Endothelial cell of umbilical vein (primary cell): ENCODE results near the gene C1orf210. TPM values are rescaled to one million over a fixed set of nuclear protein-coding genes. Genes with fewer than 3 reads are reported as not detected.

ENCODE experiments used
- BruUV-seq: library from RNA; stranded (reverse); fragments of 400-500 nt; replicated peaks from 2 replicates; lab custom pipeline; 2021; lab: Mats Ljungman, UMichigan
- CTCF ChIA-PET: fragments of 300-600, 350-600 bp; sonication (Branson Sonifier 250); formaldehyde crosslinking; loops from one replicate; lab custom pipeline; 2021; ENCODE audit warnings: antibody characterized with exemption, inconsistent platforms; lab: Charles Lee
- POLR2A ChIA-PET: fragments of 300-600, 350-600 bp; sonication (Branson Sonifier 250); formaldehyde crosslinking; loops from one replicate; lab custom pipeline; 2021; ENCODE audit warnings: antibody characterized with exemption, inconsistent platforms; lab: Charles Lee
- DNase-seq: peaks from one replicate; pipeline ENCODE4 v3.0.0-alpha.2; 2011; ENCODE audit warnings: low read depth, low spot score
- FAIRE-seq: peaks from 2 replicates; lab custom pipeline; 2011; peaks lifted over from hg19 to GRCh38; lab: Jason Lieb, UNC
- H2AFZ ChIP-seq: 2 replicates; pipeline ENCODE4 v1.6.0; 2012; ENCODE audit warnings: low read depth, low read length, control low read depth, inconsistent platforms
- H3K27ac ChIP-seq: 2 replicates; pipeline ENCODE4 v1.5.1; 2011; ENCODE audit warnings: low read depth, mild to moderate bottlenecking, control low read depth, low read length, moderate library complexity; ENCODE audit not compliant: insufficient read depth
- H3K27me3 ChIP-seq, 2 experiments: 2 replicates each; pipeline versions ENCODE4 v1.6.0 to v1.6.1; 2011; ENCODE audit warnings: low read length in 2 of 2, mixed read lengths in 1 of 2; ENCODE audit not compliant: control insufficient read depth in 2 of 2, insufficient read depth in 2 of 2
- H3K36me3 ChIP-seq, 2 experiments: 2 replicates in 1 of 2; 3 replicates in 1 of 2; pipeline ENCODE4 v1.5.1; 2011; ENCODE audit warnings: low read length in 2 of 2, mild to moderate bottlenecking in 1 of 2, moderate library complexity in 1 of 2; ENCODE audit not compliant: control insufficient read depth in 2 of 2, insufficient read depth in 2 of 2; ENCODE audit errors: extremely low read depth in 1 of 2
- H3K4me1 ChIP-seq: 3 replicates; pipeline ENCODE4 v1.5.1; 2011; ENCODE audit warnings: mild to moderate bottlenecking, low read length; ENCODE audit not compliant: control insufficient read depth, insufficient read depth; ENCODE audit errors: extremely low read depth
- H3K4me2 ChIP-seq: 2 replicates; pipeline ENCODE4 v1.6.1; 2011; ENCODE audit warnings: low read length, control low read depth, mixed read lengths; ENCODE audit not compliant: insufficient read depth
- H3K4me3 ChIP-seq, 3 experiments: fragments of 200-600 bp in 1 of 3; sonication (generic), shearing (Covaris generic) in 1 of 3; replicated peaks in 1 of 3; 2 replicates each; pipeline ENCODE4 v1.5.1; 2011 to 2016; ENCODE audit warnings: control low read depth in 3 of 3, low read length in 3 of 3, mild to moderate bottlenecking in 2 of 3, inconsistent platforms in 1 of 3, low read depth in 1 of 3, moderate library complexity in 1 of 3; ENCODE audit not compliant: insufficient read depth in 1 of 3
- H3K79me2 ChIP-seq: 2 replicates; pipeline ENCODE4 v1.6.0; 2012; ENCODE audit warnings: low read length, inconsistent platforms; ENCODE audit not compliant: control insufficient read depth, insufficient read depth
- H3K9ac ChIP-seq: replicated peaks from 2 replicates; pipeline ENCODE3; 2011; ENCODE audit warnings: low read length, control low read depth; ENCODE audit not compliant: insufficient read depth; ENCODE audit errors: extremely low read depth
- H3K9me1 ChIP-seq: replicated peaks from 3 replicates; pipeline ENCODE4 v1.6.0; 2011; ENCODE audit warnings: mild to moderate bottlenecking, low read length; ENCODE audit not compliant: control insufficient read depth, insufficient read depth; ENCODE audit errors: extremely low read depth
- H3K9me3 ChIP-seq: replicated peaks from 2 replicates; pipeline ENCODE4 v1.5.1; 2012; ENCODE audit warnings: low read length, inconsistent platforms; ENCODE audit not compliant: control insufficient read depth, insufficient read depth
- H4K20me1 ChIP-seq: replicated peaks from 2 replicates; pipeline ENCODE3; 2011; ENCODE audit warnings: mild to moderate bottlenecking, low read length; ENCODE audit not compliant: control insufficient read depth, insufficient read depth; ENCODE audit errors: extremely low read depth
- EZH2 ChIP-seq: IDR thresholded peaks from 2 replicates; pipeline ENCODE4 v1.6.1; 2012; ENCODE audit warnings: borderline replicate concordance, low read depth, mild to moderate bottlenecking, moderate library complexity, low read length, inconsistent platforms; ENCODE audit not compliant: severe bottlenecking
- FOS ChIP-seq: IDR thresholded peaks from 2 replicates; pipeline ENCODE4 v1.6.1; 2011; ENCODE audit warnings: mild to moderate bottlenecking, low read length, moderate library complexity, borderline replicate concordance; ENCODE audit not compliant: insufficient read depth
- GATA2 ChIP-seq: IDR thresholded peaks from 2 replicates; pipeline ENCODE4 v1.7.0; 2011; ENCODE audit warnings: low read depth, mild to moderate bottlenecking, moderate library complexity, mixed read lengths, low read length; ENCODE audit not compliant: insufficient read length, insufficient read depth
- JUN ChIP-seq: IDR thresholded peaks from 2 replicates; pipeline ENCODE4 v1.6.1; 2011; ENCODE audit warnings: borderline replicate concordance, low read depth; ENCODE audit not compliant: insufficient read length, insufficient read depth
- MYC ChIP-seq: IDR thresholded peaks from one replicate; pipeline ENCODE4 v1.6.1; 2011; ENCODE audit warnings: mild to moderate bottlenecking, low read depth, low read length
- POLR2A ChIP-seq: IDR thresholded peaks from 2 replicates; pipeline ENCODE4 v1.6.1; 2012; ENCODE audit warnings: low read depth, mild to moderate bottlenecking, control low read depth, low read length
- POLR2AphosphoS5 ChIP-seq: IDR thresholded peaks from 2 replicates; pipeline ENCODE4 v1.6.1; 2012; ENCODE audit warnings: low read depth, mild to moderate bottlenecking, control low read depth, low read length, moderate library complexity; ENCODE audit not compliant: insufficient read depth
- dilution Hi-C: fragments of 300-500 bp; cut with MboI; formaldehyde crosslinking; loops from one replicate; pipeline ENCODE4 v1.15.0; 2019; ENCODE audit warnings: low sequenced_read_pairs; ENCODE audit not compliant: extremely low pct_ligation_motif_present
- intact Hi-C: fragments of 100-400 bp; cut with micrococcal nuclease; formaldehyde crosslinking; loops from one replicate; pipeline ENCODE4 v1.10.0; 2022
- polyA plus RNA-seq, 4 experiments: library from polyadenylated mRNA; depleted of rRNA in 3 of 4; stranded (reverse) in 3 of 4; unstranded in 1 of 4; fragments of >200 nt; gene quantifications; 2 replicates each; pipeline versions ENCODE4 v1.2.1 to v1.2.3, GENCODE V29; 2011 to 2012; ENCODE audit warnings: missing spikeins in 1 of 4
- total RNA-seq: library from RNA; stranded (reverse); gene quantifications from 2 replicates; pipeline ENCODE4 v1.2.3, GENCODE V29; 2021
- TF ChIP-seq, protein P1 (sequence below), 2 donors: IDR thresholded peaks; 1 replicate in 1 of 2; 2 replicates in 1 of 2; pipeline ENCODE4 v1.5.1; 2011; ENCODE audit warnings: low read length in 2 of 2, mild to moderate bottlenecking in 2 of 2, moderate library complexity in 2 of 2, control low read depth in 1 of 2, inconsistent platforms in 1 of 2, low read depth in 1 of 2; ENCODE audit not compliant: insufficient read depth in 1 of 2; ENCODE audit errors: extremely low read depth in 1 of 2
- TF ChIP-seq, protein P2 (sequence below): IDR thresholded peaks from 2 replicates; pipeline ENCODE4 v1.6.1; 2011; ENCODE audit not compliant: insufficient read depth, insufficient read length

The C1orf210 gene
- total and polyA plus RNA-seq, 2 donors (not counting 3 experiments of a cell fraction or from before 2014, with no cell fraction given) = not detected

DNA sequence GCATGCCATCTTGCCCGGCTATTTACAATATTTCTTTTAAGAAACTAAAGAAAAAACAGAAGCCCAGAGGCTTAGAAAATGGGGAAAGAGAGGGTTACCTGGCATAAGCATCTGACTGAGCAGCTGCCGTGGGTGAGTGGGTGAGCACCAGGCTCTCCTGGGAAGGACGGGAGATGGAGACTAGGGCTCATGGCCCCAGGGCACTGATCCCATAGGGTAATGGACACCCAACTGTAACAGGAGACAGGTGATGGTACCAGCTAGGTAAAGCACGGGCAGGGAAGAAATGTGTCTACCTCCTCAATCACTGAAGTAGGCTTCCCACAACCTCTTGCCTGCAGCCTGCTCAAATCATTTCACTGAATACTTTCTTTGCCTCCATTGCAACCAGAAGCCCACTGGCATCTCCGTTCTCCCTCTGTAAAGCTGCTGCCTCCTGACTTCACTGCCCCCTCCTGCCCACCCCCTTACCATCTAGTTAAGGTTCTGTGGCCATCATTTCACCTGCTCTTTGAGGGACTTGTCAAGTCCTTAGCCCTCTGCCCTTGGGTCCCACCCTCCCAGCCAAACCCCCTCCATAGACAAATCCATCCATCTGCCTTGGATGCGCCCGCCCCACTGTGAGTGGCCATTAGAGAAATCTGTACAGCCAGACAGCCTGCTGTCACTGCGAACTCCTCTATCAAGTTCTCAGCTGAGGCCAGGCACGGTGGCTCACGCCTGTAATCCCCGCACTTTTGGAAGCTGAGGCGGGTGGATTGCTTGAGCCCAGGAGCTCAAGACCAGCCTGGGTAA is 9.4 kb downstream of the C1orf210 start:
- no peak overlapping the region for H2AFZ ChIP-seq
- CTCF ChIA-PET = interaction anchor here (1.6 kb wide), 1 partner anchor 32 kb away, joined by 5 read pairs; no protein-coding TSS in a partner anchor
- H3K9ac ChIP-seq = no peak overlapping the region
- intact Hi-C loops (no loop called here), dilution Hi-C loops (no loop called here)
- peaks cover 3% of the 10 kb centered on the region for H3K4me1 ChIP-seq
- H3K9me3 ChIP-seq = no peaks in the 10 kb centered on the region
- H4K20me1 ChIP-seq = no peaks in the 10 kb centered on the region
- no peaks in the 10 kb centered on the region for H3K27me3 ChIP-seq
- H3K79me2 ChIP-seq = no peaks in the 10 kb centered on the region
- H3K9me1 ChIP-seq = no peaks in the 10 kb centered on the region
- H3K27ac ChIP-seq = no peak overlapping the region
- no peak overlapping the region for H3K4me2 ChIP-seq
- TF ChIP-seq POLR2AphosphoS5 (no peak), FOS (no peak), GATA2 (no peak), POLR2A (no peak), EZH2 (no peak), MYC (no peak), JUN (no peak)
- TF ChIP-seq, protein P1, sequence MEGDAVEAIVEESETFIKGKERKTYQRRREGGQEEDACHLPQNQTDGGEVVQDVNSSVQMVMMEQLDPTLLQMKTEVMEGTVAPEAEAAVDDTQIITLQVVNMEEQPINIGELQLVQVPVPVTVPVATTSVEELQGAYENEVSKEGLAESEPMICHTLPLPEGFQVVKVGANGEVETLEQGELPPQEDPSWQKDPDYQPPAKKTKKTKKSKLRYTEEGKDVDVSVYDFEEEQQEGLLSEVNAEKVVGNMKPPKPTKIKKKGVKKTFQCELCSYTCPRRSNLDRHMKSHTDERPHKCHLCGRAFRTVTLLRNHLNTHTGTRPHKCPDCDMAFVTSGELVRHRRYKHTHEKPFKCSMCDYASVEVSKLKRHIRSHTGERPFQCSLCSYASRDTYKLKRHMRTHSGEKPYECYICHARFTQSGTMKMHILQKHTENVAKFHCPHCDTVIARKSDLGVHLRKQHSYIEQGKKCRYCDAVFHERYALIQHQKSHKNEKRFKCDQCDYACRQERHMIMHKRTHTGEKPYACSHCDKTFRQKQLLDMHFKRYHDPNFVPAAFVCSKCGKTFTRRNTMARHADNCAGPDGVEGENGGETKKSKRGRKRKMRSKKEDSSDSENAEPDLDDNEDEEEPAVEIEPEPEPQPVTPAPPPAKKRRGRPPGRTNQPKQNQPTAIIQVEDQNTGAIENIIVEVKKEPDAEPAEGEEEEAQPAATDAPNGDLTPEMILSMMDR (IDR thresholded peaks at IDR 0.05; ENCODE audit: extremely low read depth in 1 of 2, insufficient read depth in 1 of 2, low read depth in 1 of 2, low read length in 2 of 2) = no peak
- TF ChIP-seq, protein P2, sequence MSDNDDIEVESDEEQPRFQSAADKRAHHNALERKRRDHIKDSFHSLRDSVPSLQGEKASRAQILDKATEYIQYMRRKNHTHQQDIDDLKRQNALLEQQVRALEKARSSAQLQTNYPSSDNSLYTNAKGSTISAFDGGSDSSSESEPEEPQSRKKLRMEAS = no peak
- no peak overlapping the region for H3K4me3 ChIP-seq
- BruUV-seq = no TSS peak
- no peaks in the 10 kb centered on the region for H3K36me3 ChIP-seq
- FAIRE-seq (no peak), DNase-seq (no peak)
- POLR2A ChIA-PET = no interaction called here
